Measurements from ENCODE around the gene UQCRFS1.
A peak's percentile ranks its signal among the peaks of the same experiment; 100 is the strongest.

GRCh38 chr19:29260477-29261317, 47.7 kb upstream of the UQCRFS1 start:
- TF ChIP-seq CTCF (optimal IDR thresholded peaks at IDR 0.05 in 1 of 3, IDR thresholded peaks at IDR 0.05 in 1 of 3, conservative IDR thresholded peaks at IDR 0.05 in 1 of 3; ENCODE audit: extremely low read depth in 1 of 3, insufficient read depth in 2 of 3, low read length in 3 of 3) (peak in 2 of 3 experiments; percentile 18 to 39), EZH2 (IDR thresholded peaks at IDR 0.05; ENCODE audit: low read length) (no peak)
